Stimulated activated CD8-positive, alpha-beta memory T cell treated with anti-CD3 and anti-CD28 coated beads, Interleukin-4, amount 100 ng/mL, for 1 hour (primary cell): Measurements from ENCODE around the gene DNER.

Source experiments
- DNase-seq, 2 donors: peaks; one replicate each; pipeline ENCODE4 v3.0.0-alpha.2; 2020; ENCODE audit warnings: low read depth in 2 of 2, low spot score in 1 of 2

The DNER gene

GRCh38 chr2:229445501-229446211 lies 268.7 kb downstream of the DNER start:
- no peak for DNase-seq

- no peak for DNase-seq
Observed at GRCh38 chr2:229445019-229445418, 269.3 kb downstream of the DNER start.

- DNase-seq: no peak
Observed at GRCh38 chr2:229443546-229444268, 270.6 kb downstream of the DNER start.

GRCh38 chr2:229443141-229443540 lies 271.2 kb downstream of the DNER start:
- no peak for DNase-seq

- no peak for DNase-seq
Observed at GRCh38 chr2:229438430-229439159, 275.8 kb downstream of the DNER start.

GRCh38 chr2:229437467-229437866 lies 276.9 kb downstream of the DNER start:
- no peak for DNase-seq

- DNase-seq: no peak
Observed at GRCh38 chr2:229434187-229434586, 280.2 kb downstream of the DNER start.

- no peak for DNase-seq
Observed at GRCh38 chr2:229433351-229433750, 281.0 kb downstream of the DNER start.

- no peak for DNase-seq
Observed at GRCh38 chr2:229431327-229431954, 282.9 kb downstream of the DNER start.

- no peak for DNase-seq
Observed at GRCh38 chr2:229429589-229429988, 284.8 kb downstream of the DNER start.

- DNase-seq: no peak
Observed at GRCh38 chr2:229426464-229426863, 287.9 kb downstream of the DNER start.

GRCh38 chr2:229425598-229425997 lies 288.8 kb downstream of the DNER start:
- no peak for DNase-seq

- no peak for DNase-seq
Observed at GRCh38 chr2:229422063-229422462, 292.3 kb downstream of the DNER start.

- DNase-seq: no peak
Observed at GRCh38 chr2:229419158-229419557, 295.2 kb downstream of the DNER start.

- no peak for DNase-seq
Observed at GRCh38 chr2:229417916-229418315, 296.4 kb downstream of the DNER start.

- DNase-seq: no peak
Observed at GRCh38 chr2:229417176-229417575, 297.2 kb downstream of the DNER start.

- DNase-seq: no peak
Observed at GRCh38 chr2:229416116-229416694, 298.1 kb downstream of the DNER start.

GRCh38 chr2:229414631-229415030 lies 299.7 kb downstream of the DNER start:
- DNase-seq: no peak

GRCh38 chr2:229412686-229413085 lies 301.7 kb downstream of the DNER start:
- no peak for DNase-seq

- no peak for DNase-seq
Observed at GRCh38 chr2:229410946-229411345, 303.4 kb downstream of the DNER start.

- no peak for DNase-seq
Observed at GRCh38 chr2:229410264-229410663, 304.1 kb downstream of the DNER start.
